Activated CD4-positive, alpha-beta memory T cell treated with anti-CD3 and anti-CD28 coated beads for 36 hours (primary cell): ENCODE results near the gene SUN2. TPM values are rescaled to one million over a fixed set of nuclear protein-coding genes. Genes with fewer than 3 reads are reported as not detected.

ENCODE experiments used
- CTCF ChIA-PET: fragments of 350-600 bp; sonication (Branson Sonifier 250); formaldehyde crosslinking; loops from one replicate; lab custom pipeline; 2021; ENCODE audit warnings: antibody characterized with exemption, inconsistent platforms; lab: Charles Lee
- POLR2A ChIA-PET: fragments of 350-600 bp; sonication (Branson Sonifier 250); formaldehyde crosslinking; loops from one replicate; lab custom pipeline; 2021; ENCODE audit warnings: antibody characterized with exemption; lab: Charles Lee
- DNase-seq: peaks from one replicate; pipeline ENCODE4 v3.0.0-alpha.2; 2020
- H3K27ac Mint-ChIP-seq: one replicate; pipeline ENCODE4 v1.8.0; 2021; ENCODE audit warnings: mixed read lengths
- H3K27me3 Mint-ChIP-seq: one replicate; pipeline ENCODE4 v1.8.0; 2021; ENCODE audit warnings: mixed read lengths
- H3K36me3 Mint-ChIP-seq: one replicate; pipeline ENCODE4 v1.8.0; 2021; ENCODE audit warnings: mixed read lengths
- H3K4me1 Mint-ChIP-seq: one replicate; pipeline ENCODE4 v1.8.0; 2021; ENCODE audit warnings: low read depth, mixed read lengths
- H3K4me3 Mint-ChIP-seq: one replicate; pipeline ENCODE4 v1.8.0; 2021; ENCODE audit warnings: mild to moderate bottlenecking, mixed read lengths
- H3K9me3 Mint-ChIP-seq: one replicate; pipeline ENCODE4 v1.8.0; 2021; ENCODE audit warnings: mixed read lengths
- intact Hi-C: fragments of 100-400 bp; cut with micrococcal nuclease; formaldehyde crosslinking; loops from one replicate; pipeline ENCODE4 v1.15.1; 2023
- total RNA-seq, 2 experiments: library from RNA; stranded (reverse); gene quantifications; one replicate each; pipeline ENCODE4 v1.2.3, GENCODE V29; 2021

Gene SUN2
- total RNA-seq, 2 experiments from 2014 or later = 159 to 168 TPM

DNA sequence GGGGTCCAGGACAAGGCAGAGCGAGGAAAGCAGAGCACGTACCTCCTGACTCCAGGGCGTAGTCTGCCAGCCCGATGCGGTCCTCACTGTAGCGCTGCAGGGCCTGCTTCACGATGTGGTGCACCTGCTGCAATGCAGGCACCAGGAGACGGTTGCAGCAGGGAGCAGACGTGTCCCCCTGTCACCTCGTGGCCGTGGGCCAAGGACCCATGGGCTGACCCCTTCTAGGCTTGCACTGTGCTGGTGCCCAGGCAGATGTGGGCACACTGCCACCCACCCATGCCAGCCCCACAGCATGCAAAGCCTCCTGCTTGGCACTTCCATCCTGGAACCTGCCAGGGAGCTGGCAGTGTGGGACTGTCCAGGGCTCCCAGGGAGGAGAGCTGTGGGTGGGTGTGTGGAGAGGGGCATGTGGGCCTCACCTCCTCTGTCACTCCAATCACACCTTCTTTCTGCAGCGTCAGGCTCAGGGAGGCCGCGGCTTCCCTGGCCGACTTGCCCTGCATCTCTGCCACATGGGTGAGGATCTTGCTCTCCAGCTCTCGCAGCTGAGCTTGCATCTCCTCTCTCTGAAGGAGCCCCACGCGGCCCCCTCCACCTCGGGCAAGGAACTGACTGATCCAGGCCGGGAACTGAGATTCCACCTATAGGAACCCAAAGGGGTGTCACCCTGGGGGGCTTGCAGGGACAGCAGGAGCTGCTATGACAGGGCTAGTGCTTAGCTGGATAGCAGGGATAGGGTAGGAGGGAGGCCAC lies 16.3 kb downstream of the SUN2 start:
- H3K27ac Mint-ChIP-seq = peak overlapping the region; percentile 54
- POLR2A ChIA-PET = interaction anchor here (1.8 kb wide), 1 partner anchor 12 kb away, joined by 7 read pairs; no protein-coding TSS in a partner anchor
- H3K36me3 Mint-ChIP-seq = peaks cover 69% of the 10 kb centered on the region
- H3K27me3 Mint-ChIP-seq = no peaks in the 10 kb centered on the region
- CTCF ChIA-PET = interaction anchor here (1.1 kb wide), 1 partner anchor 29 kb away, joined by 3 read pairs; no protein-coding TSS in a partner anchor
- no peak for DNase-seq
- no peak overlapping the region for H3K4me3 Mint-ChIP-seq
- no peaks in the 10 kb centered on the region for H3K9me3 Mint-ChIP-seq
- peaks cover 31% of the 10 kb centered on the region for H3K4me1 Mint-ChIP-seq
- intact Hi-C loops = no loop called here

DNA sequence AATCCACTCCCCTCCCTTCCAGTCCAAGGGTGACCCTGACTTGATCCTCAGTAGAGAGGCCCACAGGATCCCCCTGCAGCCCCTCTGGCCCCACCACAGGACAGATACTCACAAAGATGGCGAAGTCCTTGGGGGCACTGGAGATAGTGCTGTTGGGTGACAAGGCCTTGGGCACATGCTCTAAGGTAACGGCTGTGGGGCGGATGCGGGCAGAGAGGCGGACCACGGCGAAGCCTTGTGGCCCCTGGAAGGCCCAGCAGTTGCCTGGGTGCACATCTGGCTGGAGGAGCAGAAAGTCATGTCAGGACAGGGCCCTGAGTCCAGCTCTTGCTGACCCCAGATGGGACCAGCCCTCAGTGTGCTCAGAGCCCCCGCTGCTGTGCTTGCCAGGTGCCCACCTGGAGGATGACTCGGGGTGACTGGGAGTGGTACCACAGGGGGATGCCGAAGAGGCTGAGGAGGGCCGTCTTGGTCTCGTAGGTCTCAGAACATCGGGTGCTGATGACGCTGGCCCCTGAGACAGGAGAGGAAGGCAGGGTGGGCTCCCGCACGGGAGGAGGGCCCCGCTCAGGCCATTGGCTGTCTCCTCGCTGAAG lies 17.2 kb downstream of the SUN2 start:
- Mint-ChIP-seq H3K9me3 (no peaks in the 10 kb centered on the region), H3K27me3 (no peaks in the 10 kb centered on the region), H3K4me1 (peaks cover 39% of the 10 kb centered on the region), H3K4me3 (no peak overlapping the region), H3K27ac (peak overlapping the region; percentile 38), H3K36me3 (peaks cover 72% of the 10 kb centered on the region)
- ChIA-PET POLR2A (interaction anchor here (1.8 kb wide), 2 partner anchors 9 to 13 kb away, joined by 5 to 7 read pairs; no protein-coding TSS in a partner anchor), CTCF (interaction anchor here (0.6 kb wide), 1 partner anchor 105 kb away, joined by 3 read pairs; the partner anchor contains the start of gene NPTXR)
- intact Hi-C loops = no loop called here
- DNase-seq = no peak

DNA sequence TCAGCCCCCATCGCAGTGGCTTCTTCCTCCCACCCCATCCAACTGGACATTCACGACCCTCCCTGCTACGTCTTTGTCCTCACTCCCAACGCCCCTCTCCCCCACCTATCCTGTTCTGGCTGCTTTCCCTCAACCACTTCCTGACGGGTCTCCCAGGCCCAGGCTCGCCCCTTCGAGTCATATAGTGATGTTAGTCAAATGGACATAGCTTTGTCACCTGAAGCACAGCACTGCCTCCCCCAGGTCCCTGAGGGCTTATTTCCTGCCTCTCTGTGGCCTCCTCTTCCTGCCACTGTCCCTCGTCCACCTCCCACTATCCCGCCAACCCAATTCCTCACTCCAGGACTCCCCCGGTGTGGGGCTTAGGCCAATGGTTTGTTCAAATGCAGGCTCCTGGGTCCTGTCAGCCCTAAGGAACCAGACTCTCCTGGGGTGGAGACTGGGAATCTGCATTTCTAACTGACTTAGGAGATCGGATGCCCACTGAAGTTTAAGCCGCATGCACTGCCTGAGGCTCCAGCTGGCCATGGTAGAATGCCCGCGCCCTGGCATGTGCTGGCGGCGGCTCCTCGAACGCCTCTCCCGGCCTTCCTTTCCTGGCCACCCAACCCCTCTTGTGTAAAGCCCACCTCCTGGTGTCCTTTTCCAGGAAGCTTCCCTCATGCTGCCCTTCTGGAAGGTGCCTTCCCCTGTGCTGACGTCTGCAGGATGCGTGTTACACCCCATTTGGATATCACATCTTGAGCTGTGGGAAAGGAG lies 18.3 kb downstream of the SUN2 start:
- H3K36me3 Mint-ChIP-seq = peaks cover 68% of the 10 kb centered on the region
- H3K27ac Mint-ChIP-seq = peak overlapping the region; percentile 46
- H3K4me3 Mint-ChIP-seq = peak overlapping the region; percentile 10
- H3K27me3 Mint-ChIP-seq = no peaks in the 10 kb centered on the region
- no peak for DNase-seq
- intact Hi-C loops = loop anchor here (2.0 kb wide), 1 partner anchor 17 kb away; the partner anchor contains the start of gene SUN2
- ChIA-PET CTCF (interaction anchor here (0.6 to 1.0 kb wide), 3 partner anchors 12 to 106 kb away, joined by 3 to 6 read pairs (median 3); partner anchors contain the start of gene NPTXR), POLR2A (interaction anchor here (0.9 to 1.8 kb wide), 3 partner anchors 9 to 14 kb away, joined by 3 to 7 read pairs (median 5); no protein-coding TSS in a partner anchor)
- H3K4me1 Mint-ChIP-seq = peaks cover 44% of the 10 kb centered on the region
- no peaks in the 10 kb centered on the region for H3K9me3 Mint-ChIP-seq

DNA sequence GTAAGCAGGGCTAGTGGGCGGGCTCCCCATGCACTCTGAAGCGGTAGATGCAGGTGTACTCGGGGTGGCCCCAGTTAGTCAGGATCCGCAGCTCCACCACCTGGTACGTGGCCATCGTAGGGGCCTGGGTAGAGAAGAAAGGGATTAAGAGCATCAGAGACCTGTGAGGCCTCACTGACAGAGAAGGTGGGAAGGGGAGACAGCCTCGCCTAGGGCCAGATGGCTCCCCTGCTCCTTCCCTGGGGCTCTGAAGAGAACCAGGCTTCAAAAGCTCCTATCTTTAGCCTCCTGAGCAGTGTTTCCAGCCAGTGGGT lies 19.6 kb downstream of the SUN2 start:
- H3K4me1 Mint-ChIP-seq = peaks cover 42% of the 10 kb centered on the region
- DNase-seq = no peak
- intact Hi-C loops = loop anchor here (2.0 kb wide), 1 partner anchor 19 kb away; the partner anchor contains the start of gene SUN2
- H3K27me3 Mint-ChIP-seq = no peaks in the 10 kb centered on the region
- H3K27ac Mint-ChIP-seq = peak overlapping the region; percentile 46
- POLR2A ChIA-PET = interaction anchor here (0.9 to 3.7 kb wide), 3 partner anchors 14 to 20 kb away, joined by 3 to 17 read pairs (median 3); partner anchors contain the start of gene SUN2
- no peak overlapping the region for H3K4me3 Mint-ChIP-seq
- no peaks in the 10 kb centered on the region for H3K9me3 Mint-ChIP-seq
- CTCF ChIA-PET = interaction anchor here (1.1 to 4.5 kb wide), 3 partner anchors 11 to 15 kb away, joined by 4 to 28 read pairs (median 5); no protein-coding TSS in a partner anchor
- H3K36me3 Mint-ChIP-seq = peaks cover 56% of the 10 kb centered on the region

DNA sequence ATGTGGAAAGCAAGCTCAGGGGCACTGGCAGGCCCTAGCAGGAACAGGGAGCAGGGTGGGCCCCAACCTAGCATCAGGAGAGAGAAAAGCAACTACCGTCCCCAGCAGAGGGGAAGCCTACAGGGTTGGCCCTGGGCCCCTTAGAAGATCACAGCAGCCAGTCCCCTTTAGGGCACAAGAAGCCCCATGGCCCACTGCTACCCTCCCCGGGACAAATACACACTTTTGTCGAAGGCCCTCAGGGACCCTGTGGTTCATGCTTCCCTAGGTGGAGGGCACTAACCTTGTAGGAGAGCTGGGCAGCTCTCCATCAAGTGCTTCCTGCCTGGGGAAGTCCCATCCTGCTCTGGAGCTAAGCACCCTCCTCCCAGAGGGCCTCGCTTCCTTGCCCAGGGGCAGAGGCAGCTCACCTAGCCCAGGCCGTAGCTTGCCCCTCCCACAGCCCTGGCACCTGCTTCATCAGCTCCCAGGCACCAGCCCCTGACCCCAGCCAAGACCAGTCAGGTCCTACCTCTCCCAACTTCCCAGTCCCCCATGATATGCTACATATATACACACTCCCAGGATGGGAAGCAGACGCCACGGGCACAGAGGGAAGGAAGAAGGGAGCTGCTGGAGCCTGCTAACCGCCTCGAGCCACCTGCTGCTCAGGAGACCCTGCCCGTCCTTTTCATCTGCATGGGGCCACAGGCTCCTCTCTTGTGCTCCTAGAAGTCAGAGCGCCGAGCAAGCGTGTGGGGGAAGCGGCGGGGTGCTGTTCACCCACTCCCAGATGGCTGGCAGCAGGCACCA lies 20.1 kb downstream of the SUN2 start:
- POLR2A ChIA-PET = interaction anchor here (0.9 to 3.7 kb wide), 5 partner anchors 14 to 30 kb away, joined by 3 to 17 read pairs (median 3); partner anchors contain the start of genes GTPBP1 and SUN2
- Mint-ChIP-seq H3K36me3 (peaks cover 52% of the 10 kb centered on the region), H3K4me3 (no peak overlapping the region), H3K27ac (peak overlapping the region; percentile 46), H3K27me3 (no peaks in the 10 kb centered on the region), H3K4me1 (peaks cover 42% of the 10 kb centered on the region), H3K9me3 (no peaks in the 10 kb centered on the region)
- intact Hi-C loops = loop anchor here (2.0 kb wide), 1 partner anchor 19 kb away; the partner anchor contains the start of gene SUN2
- CTCF ChIA-PET = interaction anchor here (1.1 to 4.5 kb wide), 6 partner anchors 11 to 33 kb away, joined by 4 to 28 read pairs (median 10); no protein-coding TSS in a partner anchor
- DNase-seq = no peak

DNA sequence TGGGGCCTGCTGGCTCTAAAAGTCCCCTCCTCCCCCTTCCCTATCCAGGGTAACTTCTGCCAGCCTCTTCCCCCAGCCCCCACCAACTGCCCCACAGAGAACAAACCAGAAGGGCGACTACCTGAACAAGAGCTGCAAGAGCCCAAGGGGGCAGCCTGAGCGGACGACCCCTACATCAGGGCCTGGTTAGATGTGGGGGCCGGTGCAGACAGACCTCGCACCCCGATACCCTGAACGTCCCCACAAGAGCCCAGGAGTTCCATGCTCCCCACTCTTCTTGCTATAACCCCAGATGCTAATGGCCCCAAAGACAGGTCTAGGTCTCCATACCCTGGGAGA lies 20.7 kb downstream of the SUN2 start:
- POLR2A ChIA-PET = interaction anchor here (0.9 to 3.7 kb wide), 6 partner anchors 13 to 29 kb away, joined by 3 to 17 read pairs (median 4); partner anchors contain the start of genes GTPBP1 and SUN2
- peaks cover 54% of the 10 kb centered on the region for H3K36me3 Mint-ChIP-seq
- intact Hi-C loops = no loop called here
- H3K27me3 Mint-ChIP-seq = no peaks in the 10 kb centered on the region
- CTCF ChIA-PET = interaction anchor here (0.6 to 4.5 kb wide), 10 partner anchors 8 to 108 kb away, joined by 3 to 33 read pairs (median 9); no protein-coding TSS in a partner anchor
- no peak overlapping the region for H3K4me3 Mint-ChIP-seq
- H3K27ac Mint-ChIP-seq = peak overlapping the region; percentile 46
- DNase-seq = no peak
- H3K9me3 Mint-ChIP-seq = no peaks in the 10 kb centered on the region
- peaks cover 42% of the 10 kb centered on the region for H3K4me1 Mint-ChIP-seq

DNA sequence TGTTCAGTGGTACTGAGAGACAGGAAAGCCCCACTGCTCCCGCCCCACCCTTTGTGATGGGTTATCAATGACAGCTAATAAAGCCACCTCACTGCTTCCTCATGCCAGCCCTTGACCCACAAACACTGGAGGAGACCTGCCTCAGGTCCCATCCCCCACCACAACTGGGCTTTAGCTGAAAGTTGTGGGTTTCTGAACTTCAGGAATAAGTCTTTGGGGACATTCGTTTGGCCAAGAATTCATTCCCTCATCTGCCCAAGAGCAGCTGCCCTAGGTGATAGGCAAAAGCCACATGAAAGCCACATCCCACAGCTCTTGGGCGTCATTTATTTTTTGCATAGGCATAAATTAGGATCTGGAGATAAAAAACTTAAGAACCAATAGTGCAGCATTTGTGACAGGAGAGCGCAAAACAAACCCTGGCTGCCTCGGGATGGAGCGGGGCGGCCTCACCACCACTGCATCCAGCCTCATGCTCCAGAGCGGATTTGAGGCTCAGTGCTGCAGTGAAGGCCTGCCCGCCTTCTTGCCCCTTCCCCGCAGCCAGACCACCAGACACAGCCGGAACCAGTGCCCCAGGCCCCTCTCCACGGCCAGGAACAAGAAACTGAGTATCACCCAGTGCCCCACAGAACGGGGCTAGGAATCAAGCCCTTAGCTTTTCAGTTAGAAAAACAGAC lies 21.2 kb downstream of the SUN2 start:
- no peak for DNase-seq
- Mint-ChIP-seq H3K9me3 (no peaks in the 10 kb centered on the region), H3K36me3 (peaks cover 53% of the 10 kb centered on the region), H3K4me3 (no peak overlapping the region), H3K4me1 (peaks cover 42% of the 10 kb centered on the region), H3K27ac (peak overlapping the region; percentile 46), H3K27me3 (no peaks in the 10 kb centered on the region)
- intact Hi-C loops = no loop called here
- CTCF ChIA-PET = interaction anchor here (0.6 to 4.5 kb wide), 17 partner anchors 9 to 116 kb away, joined by 3 to 33 read pairs (median 7); partner anchors contain the start of genes NPTXR and TOMM22
- POLR2A ChIA-PET = interaction anchor here (0.5 to 3.7 kb wide), 7 partner anchors 8 to 29 kb away, joined by 3 to 17 read pairs (median 5); partner anchors contain the start of gene GTPBP1

DNA sequence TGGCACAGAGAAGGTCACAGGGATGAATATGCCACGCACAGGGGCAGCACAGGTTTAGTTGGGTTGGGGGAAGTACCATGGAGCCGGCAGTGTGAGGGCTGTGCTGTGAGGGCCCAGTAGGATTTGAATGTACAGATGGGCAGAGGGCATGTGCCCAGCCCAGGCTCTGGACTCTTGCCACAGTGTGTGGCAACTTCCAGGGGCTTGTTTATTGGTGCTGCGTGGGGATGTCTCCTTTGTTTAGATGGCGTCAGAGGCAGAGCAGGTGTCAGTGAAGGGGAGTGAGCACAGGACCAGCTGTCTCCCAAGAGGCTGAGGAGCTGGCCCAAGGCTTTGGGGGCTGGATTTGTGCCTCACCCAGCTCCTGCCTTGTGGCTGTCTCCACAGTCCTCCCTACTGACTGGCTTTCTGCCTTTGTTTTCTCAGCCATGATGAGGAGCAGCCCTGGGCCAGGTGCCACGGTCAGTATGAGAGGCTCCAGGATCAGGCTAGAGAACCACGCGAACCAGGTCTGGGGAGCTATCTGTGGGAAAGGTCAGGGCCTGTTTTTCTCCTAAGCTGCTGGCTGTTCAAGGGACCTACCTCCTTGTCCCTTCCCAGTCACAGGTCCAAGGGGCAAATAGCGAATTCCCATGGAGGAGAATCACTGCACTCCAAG lies 21.9 kb downstream of the SUN2 start:
- no peaks in the 10 kb centered on the region for H3K9me3 Mint-ChIP-seq
- H3K36me3 Mint-ChIP-seq = peaks cover 55% of the 10 kb centered on the region
- POLR2A ChIA-PET = interaction anchor here (0.5 to 3.7 kb wide), 6 partner anchors 8 to 28 kb away, joined by 3 to 17 read pairs (median 6); partner anchors contain the start of gene GTPBP1
- intact Hi-C loops = no loop called here
- peak overlapping the region; percentile 46 for H3K27ac Mint-ChIP-seq
- CTCF ChIA-PET = interaction anchor here (0.7 to 4.5 kb wide), 19 partner anchors 9 to 117 kb away, joined by 3 to 33 read pairs (median 6); partner anchors contain the start of genes NPTXR and TOMM22
- no peak overlapping the region for H3K4me3 Mint-ChIP-seq
- no peaks in the 10 kb centered on the region for H3K27me3 Mint-ChIP-seq
- H3K4me1 Mint-ChIP-seq = peaks cover 40% of the 10 kb centered on the region
- DNase-seq = no peak

DNA sequence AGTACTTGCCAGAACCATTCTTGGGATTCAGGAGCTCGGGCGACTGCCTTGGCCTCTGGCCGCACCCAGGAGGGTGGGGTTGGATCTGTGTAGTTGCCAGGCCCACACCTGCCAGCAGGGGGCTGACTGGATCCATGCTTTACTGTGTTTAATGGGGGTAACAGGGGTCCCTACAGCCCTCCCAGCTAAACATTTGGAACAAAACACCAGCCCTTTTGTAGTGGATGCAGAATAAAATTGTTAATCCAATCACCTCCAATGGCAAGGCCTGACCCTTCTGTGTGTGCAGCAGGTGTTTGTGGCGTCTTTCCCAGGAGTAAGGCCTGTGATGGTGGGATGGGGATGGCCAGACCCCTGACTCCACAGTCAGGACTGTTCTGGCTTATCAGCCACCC lies 22.5 kb downstream of the SUN2 start:
- no peaks in the 10 kb centered on the region for H3K27me3 Mint-ChIP-seq
- peaks cover 39% of the 10 kb centered on the region for H3K4me1 Mint-ChIP-seq
- H3K27ac Mint-ChIP-seq = peak overlapping the region; percentile 46
- intact Hi-C loops = no loop called here
- H3K4me3 Mint-ChIP-seq = peak overlapping the region; percentile 29
- ChIA-PET POLR2A (interaction anchor here (1.6 to 3.7 kb wide), 3 partner anchors 9 to 28 kb away, joined by 5 to 17 read pairs (median 6); partner anchors contain the start of gene GTPBP1), CTCF (interaction anchor here (0.7 to 4.5 kb wide), 19 partner anchors 9 to 110 kb away, joined by 3 to 33 read pairs (median 6); partner anchors contain the start of genes NPTXR and TOMM22)
- peak; percentile 63 for DNase-seq
- H3K36me3 Mint-ChIP-seq = peaks cover 57% of the 10 kb centered on the region
- H3K9me3 Mint-ChIP-seq = no peaks in the 10 kb centered on the region
